Measurements from ENCODE around the gene KRTAP10-9.

DNA sequence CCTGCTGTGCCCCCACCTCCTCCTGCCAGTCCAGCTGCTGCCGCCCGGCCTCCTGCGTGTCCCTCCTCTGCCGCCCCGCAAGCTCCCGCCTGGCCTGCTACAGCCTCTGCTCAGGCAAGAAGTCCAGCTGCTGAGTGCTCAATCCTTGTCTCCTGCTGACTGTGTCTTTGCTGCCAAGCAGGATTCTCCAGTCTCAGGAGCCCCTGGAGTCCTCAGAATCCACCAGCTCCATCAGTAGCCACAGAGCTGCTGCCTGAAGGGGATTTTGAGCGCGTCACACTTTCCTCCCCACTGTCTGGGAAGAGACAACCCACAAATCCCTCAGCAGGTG is 20.3 kb downstream of the KRTAP10-9 start:
- TF ChIP-seq POLR2A (IDR thresholded peaks at IDR 0.05), result no peak
- TF ChIP-seq, protein P1, sequence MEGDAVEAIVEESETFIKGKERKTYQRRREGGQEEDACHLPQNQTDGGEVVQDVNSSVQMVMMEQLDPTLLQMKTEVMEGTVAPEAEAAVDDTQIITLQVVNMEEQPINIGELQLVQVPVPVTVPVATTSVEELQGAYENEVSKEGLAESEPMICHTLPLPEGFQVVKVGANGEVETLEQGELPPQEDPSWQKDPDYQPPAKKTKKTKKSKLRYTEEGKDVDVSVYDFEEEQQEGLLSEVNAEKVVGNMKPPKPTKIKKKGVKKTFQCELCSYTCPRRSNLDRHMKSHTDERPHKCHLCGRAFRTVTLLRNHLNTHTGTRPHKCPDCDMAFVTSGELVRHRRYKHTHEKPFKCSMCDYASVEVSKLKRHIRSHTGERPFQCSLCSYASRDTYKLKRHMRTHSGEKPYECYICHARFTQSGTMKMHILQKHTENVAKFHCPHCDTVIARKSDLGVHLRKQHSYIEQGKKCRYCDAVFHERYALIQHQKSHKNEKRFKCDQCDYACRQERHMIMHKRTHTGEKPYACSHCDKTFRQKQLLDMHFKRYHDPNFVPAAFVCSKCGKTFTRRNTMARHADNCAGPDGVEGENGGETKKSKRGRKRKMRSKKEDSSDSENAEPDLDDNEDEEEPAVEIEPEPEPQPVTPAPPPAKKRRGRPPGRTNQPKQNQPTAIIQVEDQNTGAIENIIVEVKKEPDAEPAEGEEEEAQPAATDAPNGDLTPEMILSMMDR (IDR thresholded peaks at IDR 0.05 in 8 of 11, conservative IDR thresholded peaks at IDR 0.05 in 3 of 11), result no peak
